GM12873 (cell line): ENCODE data around the gene ZNF268.

Experiments used
- TF ChIP-seq, protein P1 (sequence below): IDR thresholded peaks from 2 replicates; pipeline ENCODE4 v1.5.1; 2012; ENCODE audit warnings: low read depth, mild to moderate bottlenecking, moderate library complexity, low read length, control low read depth; ENCODE audit not compliant: insufficient read depth; ENCODE audit errors: missing control alignments

ZNF268 gene

DNA sequence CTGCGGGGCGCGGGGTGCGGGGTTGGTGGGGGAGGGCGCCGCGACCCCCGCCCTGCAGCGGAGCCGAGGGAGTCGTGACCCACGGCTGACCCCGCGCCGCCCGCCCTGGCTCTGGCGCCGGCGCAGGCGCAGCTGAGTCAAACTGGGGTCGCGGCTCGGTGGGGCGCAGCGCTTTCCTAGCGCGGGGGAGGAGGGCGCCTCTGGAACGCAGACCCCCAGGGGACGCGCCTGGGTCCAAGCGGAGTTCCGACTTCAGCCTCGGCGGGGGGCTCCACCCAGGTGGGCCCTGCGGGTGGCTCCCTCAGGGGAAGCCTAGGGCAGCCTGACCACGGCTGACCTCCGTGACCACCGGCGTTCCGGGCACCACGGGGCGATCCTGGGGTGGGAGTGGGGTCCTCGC, 54.8 kb downstream of the ZNF268 start:
- TF ChIP-seq, protein P1, sequence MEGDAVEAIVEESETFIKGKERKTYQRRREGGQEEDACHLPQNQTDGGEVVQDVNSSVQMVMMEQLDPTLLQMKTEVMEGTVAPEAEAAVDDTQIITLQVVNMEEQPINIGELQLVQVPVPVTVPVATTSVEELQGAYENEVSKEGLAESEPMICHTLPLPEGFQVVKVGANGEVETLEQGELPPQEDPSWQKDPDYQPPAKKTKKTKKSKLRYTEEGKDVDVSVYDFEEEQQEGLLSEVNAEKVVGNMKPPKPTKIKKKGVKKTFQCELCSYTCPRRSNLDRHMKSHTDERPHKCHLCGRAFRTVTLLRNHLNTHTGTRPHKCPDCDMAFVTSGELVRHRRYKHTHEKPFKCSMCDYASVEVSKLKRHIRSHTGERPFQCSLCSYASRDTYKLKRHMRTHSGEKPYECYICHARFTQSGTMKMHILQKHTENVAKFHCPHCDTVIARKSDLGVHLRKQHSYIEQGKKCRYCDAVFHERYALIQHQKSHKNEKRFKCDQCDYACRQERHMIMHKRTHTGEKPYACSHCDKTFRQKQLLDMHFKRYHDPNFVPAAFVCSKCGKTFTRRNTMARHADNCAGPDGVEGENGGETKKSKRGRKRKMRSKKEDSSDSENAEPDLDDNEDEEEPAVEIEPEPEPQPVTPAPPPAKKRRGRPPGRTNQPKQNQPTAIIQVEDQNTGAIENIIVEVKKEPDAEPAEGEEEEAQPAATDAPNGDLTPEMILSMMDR = no peak

DNA sequence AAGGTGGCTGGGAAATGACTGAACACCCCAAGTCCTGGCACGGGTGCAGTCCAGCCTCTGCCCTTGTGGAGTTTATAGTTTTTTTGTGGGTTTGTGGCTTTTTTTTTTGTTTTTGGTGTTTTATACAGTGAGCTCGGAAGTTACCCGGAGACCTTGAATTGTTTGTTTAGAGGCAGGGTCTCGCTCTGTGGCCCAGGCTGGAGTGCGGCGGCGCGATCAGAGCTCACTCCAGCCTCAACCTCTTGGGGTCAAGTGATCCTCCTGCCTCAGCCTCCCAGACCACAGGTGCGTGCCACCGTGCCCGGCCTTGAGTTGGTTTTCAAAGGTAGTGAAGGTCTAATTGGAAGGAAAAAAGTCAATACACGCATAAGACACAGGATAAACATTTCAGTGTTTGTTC, 55.3 kb downstream of the ZNF268 start:
- TF ChIP-seq, protein P1 = no peak

DNA sequence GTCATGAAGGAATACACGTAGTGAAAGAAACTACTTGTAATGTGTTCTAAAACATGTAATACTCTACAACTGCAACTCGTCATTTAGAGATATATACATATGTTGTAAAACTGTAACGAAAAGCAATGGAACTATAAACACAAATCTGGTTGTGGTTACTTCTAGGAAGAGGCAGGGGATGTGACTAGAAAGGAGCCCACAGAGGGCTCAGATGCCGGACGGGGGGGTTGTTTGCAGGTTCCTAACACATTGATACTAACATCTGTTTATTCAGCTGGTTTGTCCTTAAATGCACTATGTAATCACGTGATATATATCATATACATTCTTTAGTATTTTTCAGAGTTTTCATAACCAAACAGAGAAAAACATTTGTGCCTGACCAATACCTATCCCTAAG, 70.4 kb downstream of the ZNF268 start:
- TF ChIP-seq, protein P1 = no peak

DNA sequence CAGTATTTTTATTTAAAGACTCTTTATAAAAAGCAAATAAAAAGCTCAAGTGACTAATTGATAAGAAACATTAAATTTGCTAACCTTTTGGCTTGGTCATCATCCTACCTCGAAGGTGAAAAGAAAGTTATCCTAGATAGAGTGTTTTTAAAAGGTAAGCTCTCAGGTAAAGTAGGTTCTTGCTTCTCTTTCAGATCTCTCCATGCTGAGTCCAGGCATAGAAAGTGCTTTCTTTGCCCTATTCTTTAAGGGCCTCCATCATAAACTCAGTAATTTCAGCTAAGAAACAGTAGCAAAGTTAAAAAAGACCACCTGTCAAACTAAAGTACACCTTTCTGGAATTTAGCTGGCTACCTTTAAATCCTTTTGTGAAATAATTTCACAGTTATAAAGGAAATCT, 75.0 kb downstream of the ZNF268 start:
- TF ChIP-seq, protein P1 = no peak

DNA sequence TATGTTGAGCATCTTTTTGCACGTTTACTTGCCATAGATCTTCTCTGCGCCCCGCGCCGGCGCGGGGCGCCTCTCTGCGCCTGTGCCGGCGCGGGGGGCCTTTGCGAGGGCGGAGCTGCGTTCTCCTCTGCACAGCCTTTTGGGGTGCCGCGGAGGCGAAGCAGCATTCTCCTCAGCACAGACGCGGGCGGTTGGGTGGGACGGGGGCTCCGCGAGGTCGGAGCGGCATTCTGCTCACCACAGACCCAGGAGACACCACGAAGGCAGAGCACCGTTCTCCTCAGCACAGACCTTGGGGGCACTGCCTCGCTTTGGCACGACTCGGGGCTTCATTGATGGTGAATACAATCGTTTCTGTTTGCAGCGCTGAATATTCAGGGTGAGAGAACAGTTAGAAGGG, 82.9 kb downstream of the ZNF268 start:
- TF ChIP-seq, protein P1 = no peak
